Panc1 (cell line): Measurements from ENCODE around the gene SYT12. TPM values are rescaled to one million over a fixed set of nuclear protein-coding genes. Genes with fewer than 3 reads are reported as not detected.

Source experiments
- ATAC-seq: fragments of 200-7000 bp; cut with Tn5 transposase; 2 replicates; pipeline ENCODE4 v1.9.1; 2020; ENCODE audit warnings: mild to moderate bottlenecking, moderate library complexity
- BruUV-seq: library from RNA; stranded (reverse); fragments of 400-500 nt; replicated peaks from 2 replicates; lab custom pipeline; 2021; lab: Mats Ljungman, UMichigan
- CTCF ChIA-PET: fragments of 300-600 bp; sonication (Branson Sonifier 250); formaldehyde crosslinking; loops from one replicate; lab custom pipeline; 2022; ENCODE audit warnings: antibody characterized with exemption; lab: Charles Lee
- POLR2A ChIA-PET: fragments of 300-600 bp; sonication (Branson Sonifier 250); formaldehyde crosslinking; loops from one replicate; lab custom pipeline; 2022; ENCODE audit warnings: antibody characterized with exemption; lab: Charles Lee
- DNase-seq: peaks from one replicate; pipeline ENCODE4 v3.0.0-alpha.2; 2010; ENCODE audit warnings: low read depth, low spot score
- H3K27ac ChIP-seq: 2 replicates; pipeline ENCODE4 v1.5.1; 2011; ENCODE audit warnings: mild to moderate bottlenecking, low read length, inconsistent platforms
- H3K27me3 ChIP-seq: fragments of 200-500 bp; sonication (Bioruptor generic); 2 replicates; pipeline ENCODE4 v1.6.0; 2014; ENCODE audit warnings: low read length, inconsistent platforms; ENCODE audit not compliant: control insufficient read depth, insufficient read depth
- H3K36me3 ChIP-seq: fragments of 200-500 bp; sonication (Bioruptor generic); 2 replicates; pipeline ENCODE4 v1.5.1; 2014; ENCODE audit warnings: inconsistent platforms, mild to moderate bottlenecking, low read length, moderate library complexity; ENCODE audit not compliant: control insufficient read depth, insufficient read depth
- H3K4me1 ChIP-seq: 2 replicates; pipeline ENCODE4 v1.5.1; 2011; ENCODE audit warnings: inconsistent platforms, mild to moderate bottlenecking, low read length, moderate library complexity; ENCODE audit not compliant: control insufficient read depth, insufficient read depth
- H3K4me3 ChIP-seq, 2 experiments: 2 replicates each; pipeline ENCODE4 v1.5.1; 2011 to 2012; ENCODE audit warnings: low read depth in 2 of 2, low read length in 2 of 2, mild to moderate bottlenecking in 2 of 2, inconsistent platforms in 1 of 2, moderate library complexity in 1 of 2
- H3K9me3 ChIP-seq: fragments of 200-500 bp; sonication (Bioruptor generic); 2 replicates; pipeline ENCODE4 v1.5.1; 2014; ENCODE audit warnings: low read depth, mild to moderate bottlenecking, inconsistent platforms, low read length, moderate library complexity; ENCODE audit not compliant: control insufficient read depth, insufficient read depth
- POLR2AphosphoS5 ChIP-seq: IDR thresholded peaks from 2 replicates; pipeline ENCODE4 v1.6.1; 2012; ENCODE audit warnings: mild to moderate bottlenecking, low read depth, low read length, moderate library complexity
- SIN3A ChIP-seq: IDR thresholded peaks from 2 replicates; pipeline ENCODE4 v1.6.1; 2012; ENCODE audit warnings: low read depth, mild to moderate bottlenecking, low read length, moderate library complexity, borderline replicate concordance; ENCODE audit not compliant: insufficient read depth
- TCF7L2 ChIP-seq: IDR thresholded peaks from 2 replicates; pipeline ENCODE4 v1.6.1; 2011; ENCODE audit warnings: mild to moderate bottlenecking, low read depth, low read length, inconsistent platforms
- in situ Hi-C: cut with HindIII; loops from 2 replicates; pipeline ENCODE4 v1.10.0; 2016; ENCODE audit warnings: low sequenced_read_pairs, low pct_unique_long_range_greater_than_20kb
- intact Hi-C: fragments of 100-400 bp; cut with micrococcal nuclease; formaldehyde crosslinking; loops from one replicate; pipeline ENCODE4 v1.10.0; 2022; ENCODE audit not compliant: unreplicated experiment
- total RNA-seq: library from RNA; stranded (reverse); gene quantifications from one replicate; pipeline ENCODE4 v1.2.1, GENCODE V29; 2021; ENCODE audit not compliant: unreplicated experiment
- TF ChIP-seq, protein P1 (sequence below): fragments of 450-650 bp; IDR thresholded peaks from 2 replicates; pipeline ENCODE4 v1.5.1; 2017; ENCODE audit warnings: mild to moderate bottlenecking
- TF ChIP-seq, protein P2 (sequence below), 2 experiments: IDR thresholded peaks; 2 replicates each; pipeline ENCODE4 v1.6.1; 2011 to 2012; ENCODE audit warnings: low read depth in 2 of 2, control low read depth in 1 of 2, low read length in 1 of 2, mild to moderate bottlenecking in 1 of 2, moderate library complexity in 1 of 2; ENCODE audit not compliant: insufficient read depth in 1 of 2

SYT12 gene
- total RNA-seq, 1 experiment from 2014 or later = 0.62 TPM

DNA sequence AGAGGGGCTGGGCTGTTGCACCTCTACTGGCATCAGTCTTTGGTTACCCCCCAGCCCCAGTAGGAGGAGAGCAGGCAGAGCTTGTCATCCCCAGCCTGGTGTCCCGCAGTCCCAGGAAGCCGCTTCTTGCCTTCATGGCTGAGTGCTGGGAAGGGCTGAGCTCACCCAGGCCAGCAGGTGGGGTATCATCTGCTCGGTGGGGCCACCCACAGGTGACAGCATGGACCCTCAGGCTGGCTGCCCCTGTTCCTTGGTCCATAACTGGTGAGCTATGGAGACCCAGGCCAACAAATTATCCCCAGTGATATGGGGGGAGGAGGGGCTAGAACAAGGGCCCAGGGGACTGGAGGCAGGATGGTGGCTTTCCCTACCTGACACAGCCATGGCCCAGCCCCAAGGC is 27.2 kb downstream of the SYT12 start:
- H3K4me3 ChIP-seq = no peak overlapping the region
- DNase-seq (no peak), ATAC-seq (no peak)
- no peaks in the 10 kb centered on the region for H3K36me3 ChIP-seq
- H3K27ac ChIP-seq = no peak overlapping the region
- in situ Hi-C loops (no loop called here), intact Hi-C loops (no loop called here)
- H3K27me3 ChIP-seq = no peaks in the 10 kb centered on the region
- no peaks in the 10 kb centered on the region for H3K9me3 ChIP-seq
- BruUV-seq = no TSS peak
- ChIA-PET CTCF (interaction anchor here (0.5 to 1.0 kb wide), 3 partner anchors 23 to 131 kb away, joined by 3 to 4 read pairs (median 4); no protein-coding TSS in a partner anchor), POLR2A (no interaction called here)
- peaks cover 15% of the 10 kb centered on the region for H3K4me1 ChIP-seq
- TF ChIP-seq, protein P1, sequence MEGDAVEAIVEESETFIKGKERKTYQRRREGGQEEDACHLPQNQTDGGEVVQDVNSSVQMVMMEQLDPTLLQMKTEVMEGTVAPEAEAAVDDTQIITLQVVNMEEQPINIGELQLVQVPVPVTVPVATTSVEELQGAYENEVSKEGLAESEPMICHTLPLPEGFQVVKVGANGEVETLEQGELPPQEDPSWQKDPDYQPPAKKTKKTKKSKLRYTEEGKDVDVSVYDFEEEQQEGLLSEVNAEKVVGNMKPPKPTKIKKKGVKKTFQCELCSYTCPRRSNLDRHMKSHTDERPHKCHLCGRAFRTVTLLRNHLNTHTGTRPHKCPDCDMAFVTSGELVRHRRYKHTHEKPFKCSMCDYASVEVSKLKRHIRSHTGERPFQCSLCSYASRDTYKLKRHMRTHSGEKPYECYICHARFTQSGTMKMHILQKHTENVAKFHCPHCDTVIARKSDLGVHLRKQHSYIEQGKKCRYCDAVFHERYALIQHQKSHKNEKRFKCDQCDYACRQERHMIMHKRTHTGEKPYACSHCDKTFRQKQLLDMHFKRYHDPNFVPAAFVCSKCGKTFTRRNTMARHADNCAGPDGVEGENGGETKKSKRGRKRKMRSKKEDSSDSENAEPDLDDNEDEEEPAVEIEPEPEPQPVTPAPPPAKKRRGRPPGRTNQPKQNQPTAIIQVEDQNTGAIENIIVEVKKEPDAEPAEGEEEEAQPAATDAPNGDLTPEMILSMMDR = no peak
- no peak for TF ChIP-seq TCF7L2
- TF ChIP-seq SIN3A = no peak
- TF ChIP-seq POLR2AphosphoS5 = no peak

DNA sequence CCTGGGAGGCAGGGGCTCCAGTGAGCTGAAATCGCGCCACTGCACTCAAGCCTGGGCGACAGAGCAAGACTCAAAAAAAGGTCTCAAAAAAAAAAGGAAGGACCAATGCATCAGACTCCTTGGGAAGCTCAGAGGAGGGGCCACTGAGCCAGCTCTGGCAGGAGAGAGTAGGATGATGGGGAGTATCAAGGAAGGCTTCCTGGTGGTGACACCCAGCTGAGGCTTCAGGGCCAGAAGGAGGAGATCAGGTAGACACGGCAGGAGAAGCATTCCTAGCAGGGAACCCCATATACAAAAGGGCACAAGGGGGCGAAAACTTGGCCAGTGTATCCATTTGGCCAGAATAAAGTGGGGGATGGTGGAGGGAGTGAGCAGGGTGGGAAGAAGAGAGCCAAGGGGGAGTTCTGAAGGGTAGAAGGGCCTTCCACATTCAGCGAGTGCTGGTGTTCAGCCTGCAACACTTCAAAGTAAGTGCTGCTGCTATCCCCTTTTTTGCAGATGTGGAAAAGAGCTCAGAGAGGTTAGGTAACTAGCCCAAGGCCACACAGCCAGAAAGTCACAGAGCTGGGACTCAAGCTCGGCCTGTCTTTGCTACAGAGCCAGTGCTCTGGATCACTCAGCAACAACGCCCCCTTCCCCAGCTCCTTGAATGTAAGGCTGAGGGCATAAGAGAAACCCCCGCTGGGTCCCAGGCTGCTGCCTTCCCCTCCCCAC is 28.4 kb downstream of the SYT12 start:
- DNase-seq = no peak
- in situ Hi-C loops (no loop called here), intact Hi-C loops (no loop called here)
- H3K9me3 ChIP-seq = no peaks in the 10 kb centered on the region
- POLR2A ChIA-PET = interaction anchor here (0.6 to 0.7 kb wide), 2 partner anchors 11 to 219 kb away, joined by 4 to 13 read pairs; no protein-coding TSS in a partner anchor
- H3K27me3 ChIP-seq = no peaks in the 10 kb centered on the region
- H3K27ac ChIP-seq = no peak overlapping the region
- ATAC-seq = no peak
- TF ChIP-seq, protein P2, sequence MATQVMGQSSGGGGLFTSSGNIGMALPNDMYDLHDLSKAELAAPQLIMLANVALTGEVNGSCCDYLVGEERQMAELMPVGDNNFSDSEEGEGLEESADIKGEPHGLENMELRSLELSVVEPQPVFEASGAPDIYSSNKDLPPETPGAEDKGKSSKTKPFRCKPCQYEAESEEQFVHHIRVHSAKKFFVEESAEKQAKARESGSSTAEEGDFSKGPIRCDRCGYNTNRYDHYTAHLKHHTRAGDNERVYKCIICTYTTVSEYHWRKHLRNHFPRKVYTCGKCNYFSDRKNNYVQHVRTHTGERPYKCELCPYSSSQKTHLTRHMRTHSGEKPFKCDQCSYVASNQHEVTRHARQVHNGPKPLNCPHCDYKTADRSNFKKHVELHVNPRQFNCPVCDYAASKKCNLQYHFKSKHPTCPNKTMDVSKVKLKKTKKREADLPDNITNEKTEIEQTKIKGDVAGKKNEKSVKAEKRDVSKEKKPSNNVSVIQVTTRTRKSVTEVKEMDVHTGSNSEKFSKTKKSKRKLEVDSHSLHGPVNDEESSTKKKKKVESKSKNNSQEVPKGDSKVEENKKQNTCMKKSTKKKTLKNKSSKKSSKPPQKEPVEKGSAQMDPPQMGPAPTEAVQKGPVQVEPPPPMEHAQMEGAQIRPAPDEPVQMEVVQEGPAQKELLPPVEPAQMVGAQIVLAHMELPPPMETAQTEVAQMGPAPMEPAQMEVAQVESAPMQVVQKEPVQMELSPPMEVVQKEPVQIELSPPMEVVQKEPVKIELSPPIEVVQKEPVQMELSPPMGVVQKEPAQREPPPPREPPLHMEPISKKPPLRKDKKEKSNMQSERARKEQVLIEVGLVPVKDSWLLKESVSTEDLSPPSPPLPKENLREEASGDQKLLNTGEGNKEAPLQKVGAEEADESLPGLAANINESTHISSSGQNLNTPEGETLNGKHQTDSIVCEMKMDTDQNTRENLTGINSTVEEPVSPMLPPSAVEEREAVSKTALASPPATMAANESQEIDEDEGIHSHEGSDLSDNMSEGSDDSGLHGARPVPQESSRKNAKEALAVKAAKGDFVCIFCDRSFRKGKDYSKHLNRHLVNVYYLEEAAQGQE (IDR thresholded peaks at IDR 0.05; ENCODE audit: insufficient read depth in 1 of 2, low read depth in 2 of 2, low read length in 1 of 2) = no peak
- TF ChIP-seq SIN3A (no peak), POLR2AphosphoS5 (no peak), TCF7L2 (no peak)
- TF ChIP-seq, protein P1 = no peak
- CTCF ChIA-PET = no interaction called here
- no peaks in the 10 kb centered on the region for H3K36me3 ChIP-seq
- peaks cover 27% of the 10 kb centered on the region for H3K4me1 ChIP-seq
- H3K4me3 ChIP-seq = no peak overlapping the region
- BruUV-seq = no TSS peak
